ENCODE measurements around the gene PDZK1IP1.

DNA sequence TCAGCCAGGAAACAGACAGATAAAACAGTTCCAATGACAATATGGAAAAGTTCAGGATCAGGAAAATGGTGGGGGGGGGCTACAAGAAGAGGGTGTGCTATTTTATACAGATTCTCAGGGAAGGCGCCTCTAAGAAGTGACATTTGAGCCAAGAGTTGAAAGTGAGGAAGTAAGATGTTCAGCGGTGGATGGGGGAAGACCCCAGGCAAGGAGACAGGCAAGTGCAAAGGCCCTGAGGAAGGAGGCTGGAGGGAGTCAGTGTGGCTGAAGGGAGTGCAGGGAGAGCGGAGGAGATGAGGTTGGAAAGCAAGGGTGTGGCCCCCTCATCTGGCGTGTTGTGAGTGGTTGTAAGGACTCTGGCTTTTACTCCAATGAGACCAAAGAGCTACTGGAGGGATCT, 8.4 kb upstream of the PDZK1IP1 start:
- TF ChIP-seq SIN3A (IDR thresholded peaks at IDR 0.05; ENCODE audit: borderline replicate concordance, insufficient read depth, low read length) (no peak), POLR2AphosphoS5 (IDR thresholded peaks at IDR 0.05; ENCODE audit: low read depth, low read length) (no peak)
- TF ChIP-seq, protein P1, sequence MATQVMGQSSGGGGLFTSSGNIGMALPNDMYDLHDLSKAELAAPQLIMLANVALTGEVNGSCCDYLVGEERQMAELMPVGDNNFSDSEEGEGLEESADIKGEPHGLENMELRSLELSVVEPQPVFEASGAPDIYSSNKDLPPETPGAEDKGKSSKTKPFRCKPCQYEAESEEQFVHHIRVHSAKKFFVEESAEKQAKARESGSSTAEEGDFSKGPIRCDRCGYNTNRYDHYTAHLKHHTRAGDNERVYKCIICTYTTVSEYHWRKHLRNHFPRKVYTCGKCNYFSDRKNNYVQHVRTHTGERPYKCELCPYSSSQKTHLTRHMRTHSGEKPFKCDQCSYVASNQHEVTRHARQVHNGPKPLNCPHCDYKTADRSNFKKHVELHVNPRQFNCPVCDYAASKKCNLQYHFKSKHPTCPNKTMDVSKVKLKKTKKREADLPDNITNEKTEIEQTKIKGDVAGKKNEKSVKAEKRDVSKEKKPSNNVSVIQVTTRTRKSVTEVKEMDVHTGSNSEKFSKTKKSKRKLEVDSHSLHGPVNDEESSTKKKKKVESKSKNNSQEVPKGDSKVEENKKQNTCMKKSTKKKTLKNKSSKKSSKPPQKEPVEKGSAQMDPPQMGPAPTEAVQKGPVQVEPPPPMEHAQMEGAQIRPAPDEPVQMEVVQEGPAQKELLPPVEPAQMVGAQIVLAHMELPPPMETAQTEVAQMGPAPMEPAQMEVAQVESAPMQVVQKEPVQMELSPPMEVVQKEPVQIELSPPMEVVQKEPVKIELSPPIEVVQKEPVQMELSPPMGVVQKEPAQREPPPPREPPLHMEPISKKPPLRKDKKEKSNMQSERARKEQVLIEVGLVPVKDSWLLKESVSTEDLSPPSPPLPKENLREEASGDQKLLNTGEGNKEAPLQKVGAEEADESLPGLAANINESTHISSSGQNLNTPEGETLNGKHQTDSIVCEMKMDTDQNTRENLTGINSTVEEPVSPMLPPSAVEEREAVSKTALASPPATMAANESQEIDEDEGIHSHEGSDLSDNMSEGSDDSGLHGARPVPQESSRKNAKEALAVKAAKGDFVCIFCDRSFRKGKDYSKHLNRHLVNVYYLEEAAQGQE (IDR thresholded peaks at IDR 0.05; ENCODE audit: insufficient read depth in 1 of 2, low read depth in 2 of 2, low read length in 2 of 2), result no peak

Measured in PFSK-1 (cell line).